ENCODE results near the gene NRF1.
"Not testable (repeated sequence)": the region's sequence is repeated elsewhere in the genome, so short reads cannot be mapped to it uniquely, and the experiment has no call there.

Gene NRF1

DNA sequence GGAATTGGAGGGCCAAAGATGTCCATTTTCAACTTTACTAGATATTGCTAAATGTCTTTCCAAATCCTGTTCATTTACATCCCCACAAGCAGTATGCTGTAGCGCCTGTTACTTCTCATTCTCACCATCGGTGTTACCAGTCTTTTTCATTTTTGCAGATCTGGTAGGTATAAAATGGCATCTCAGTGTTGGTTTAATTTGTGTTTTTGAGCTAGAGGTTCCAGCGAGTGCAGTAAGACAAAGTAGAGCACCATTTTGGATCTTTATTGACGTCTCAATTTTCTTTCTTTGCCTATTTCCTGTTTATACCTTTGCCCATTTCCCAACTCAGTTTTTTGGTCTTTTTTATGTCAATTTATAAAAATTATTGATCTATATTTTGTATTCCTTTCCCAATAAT lies 55.6 kb downstream of the NRF1 start:
- no peak overlapping the region for H3K27ac ChIP-seq
- TF ChIP-seq, protein P1, sequence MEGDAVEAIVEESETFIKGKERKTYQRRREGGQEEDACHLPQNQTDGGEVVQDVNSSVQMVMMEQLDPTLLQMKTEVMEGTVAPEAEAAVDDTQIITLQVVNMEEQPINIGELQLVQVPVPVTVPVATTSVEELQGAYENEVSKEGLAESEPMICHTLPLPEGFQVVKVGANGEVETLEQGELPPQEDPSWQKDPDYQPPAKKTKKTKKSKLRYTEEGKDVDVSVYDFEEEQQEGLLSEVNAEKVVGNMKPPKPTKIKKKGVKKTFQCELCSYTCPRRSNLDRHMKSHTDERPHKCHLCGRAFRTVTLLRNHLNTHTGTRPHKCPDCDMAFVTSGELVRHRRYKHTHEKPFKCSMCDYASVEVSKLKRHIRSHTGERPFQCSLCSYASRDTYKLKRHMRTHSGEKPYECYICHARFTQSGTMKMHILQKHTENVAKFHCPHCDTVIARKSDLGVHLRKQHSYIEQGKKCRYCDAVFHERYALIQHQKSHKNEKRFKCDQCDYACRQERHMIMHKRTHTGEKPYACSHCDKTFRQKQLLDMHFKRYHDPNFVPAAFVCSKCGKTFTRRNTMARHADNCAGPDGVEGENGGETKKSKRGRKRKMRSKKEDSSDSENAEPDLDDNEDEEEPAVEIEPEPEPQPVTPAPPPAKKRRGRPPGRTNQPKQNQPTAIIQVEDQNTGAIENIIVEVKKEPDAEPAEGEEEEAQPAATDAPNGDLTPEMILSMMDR (conservative IDR thresholded peaks at IDR 0.05) = no peak

DNA sequence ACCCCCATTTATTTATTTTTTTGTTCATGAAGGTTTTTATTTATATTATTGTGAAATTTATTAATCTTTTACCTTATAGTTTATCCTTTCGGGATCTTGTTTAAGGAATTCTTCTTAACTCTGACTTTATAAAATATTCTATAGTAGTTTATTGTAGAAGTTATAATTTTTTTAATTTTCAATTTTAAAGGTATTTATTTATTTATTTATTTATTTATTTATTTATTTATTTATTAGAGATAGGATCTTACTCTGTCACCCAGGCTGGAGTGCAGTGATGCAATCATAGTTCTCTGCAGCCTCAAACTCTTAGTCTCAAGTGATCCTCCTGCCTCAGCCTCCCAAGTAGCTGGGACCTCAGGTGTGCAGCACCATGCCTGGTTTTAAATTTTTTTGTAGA lies 56.0 kb downstream of the NRF1 start:
- TF ChIP-seq, protein P1 (conservative IDR thresholded peaks at IDR 0.05) = no peak
- no peak overlapping the region for H3K27ac ChIP-seq

DNA sequence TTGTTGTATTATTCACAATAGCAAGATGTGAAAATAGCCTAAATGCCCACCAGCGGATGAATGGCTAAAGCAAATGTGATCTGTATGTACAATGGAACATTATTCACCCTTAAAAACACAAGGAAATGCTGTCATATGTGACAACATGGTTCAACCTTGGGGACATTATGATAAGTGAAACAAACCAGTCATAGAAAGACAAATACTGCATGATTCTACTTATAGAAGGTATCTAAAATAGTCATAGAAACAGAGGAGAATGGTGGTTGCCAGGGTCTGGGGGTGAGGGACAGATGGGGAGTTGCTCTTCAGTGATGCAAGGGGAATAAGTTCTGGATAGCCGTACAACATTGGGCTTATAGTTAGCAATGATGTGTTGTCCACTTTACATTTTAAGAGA lies 58.4 kb downstream of the NRF1 start:
- TF ChIP-seq, protein P1 (conservative IDR thresholded peaks at IDR 0.05) = no peak
- no peak overlapping the region for H3K27ac ChIP-seq

DNA sequence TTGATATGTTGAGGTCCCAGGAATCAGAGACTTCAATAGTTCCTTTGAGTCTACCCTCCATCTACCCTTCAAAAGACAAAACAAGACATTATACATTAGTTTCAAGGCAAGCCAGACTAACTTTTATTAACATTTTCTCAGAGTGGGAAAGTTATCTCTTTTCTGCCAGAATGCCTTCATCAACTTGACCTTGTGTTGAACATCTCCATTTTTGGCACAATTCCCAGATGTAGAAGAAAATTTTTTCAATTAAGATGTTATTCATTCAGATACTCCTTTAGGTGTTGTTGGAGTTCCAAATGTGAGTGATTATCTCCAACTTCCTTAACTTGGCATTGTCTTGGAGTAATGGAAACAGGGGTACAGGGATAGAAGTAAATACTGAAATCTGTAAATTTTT lies 59.1 kb downstream of the NRF1 start:
- no peak overlapping the region for H3K27ac ChIP-seq
- TF ChIP-seq, protein P1 (conservative IDR thresholded peaks at IDR 0.05) = no peak

DNA sequence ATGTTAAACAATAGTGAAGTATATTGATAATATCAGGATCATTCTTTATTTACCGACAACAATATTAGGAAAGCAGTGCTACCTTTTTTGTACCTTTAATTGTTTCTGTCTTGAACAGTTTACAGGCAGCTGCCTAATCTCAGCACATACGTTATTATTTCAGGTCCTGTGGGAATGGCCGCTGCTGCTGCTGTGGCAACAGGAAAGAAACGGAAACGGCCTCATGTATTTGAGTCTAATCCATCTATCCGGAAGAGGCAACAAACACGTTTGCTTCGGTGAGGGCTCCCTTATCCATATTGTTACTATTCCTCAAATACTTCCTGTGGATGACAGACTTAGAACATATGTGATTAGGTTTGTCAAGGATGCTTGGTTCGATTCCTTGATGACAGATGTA lies 59.7 kb downstream of the NRF1 start:
- TF ChIP-seq, protein P1 (conservative IDR thresholded peaks at IDR 0.05) = no peak

DNA sequence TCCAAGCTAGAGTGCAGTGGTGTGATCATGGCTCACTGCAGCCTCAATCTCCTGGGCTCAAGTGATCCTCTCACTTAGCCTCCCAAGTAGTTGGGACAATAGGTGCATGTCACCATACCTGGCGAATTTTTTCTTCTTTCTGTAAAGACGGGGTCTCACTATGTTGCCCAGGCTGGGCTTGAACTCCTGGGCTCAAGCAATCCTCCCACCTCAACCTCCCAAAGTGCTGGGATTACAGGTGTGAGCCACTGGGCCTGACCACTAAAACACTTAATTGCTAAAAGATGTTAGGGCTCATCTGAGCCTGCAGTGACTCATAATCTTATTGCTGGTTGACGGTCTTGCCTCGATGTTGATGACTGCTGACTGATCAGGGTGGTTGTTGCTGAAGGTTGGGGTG lies 63.0 kb downstream of the NRF1 start:
- not testable (repeated sequence) for H3K27ac ChIP-seq

More for the DNA sequence above, 59.7 kb downstream of the NRF1 start:
- no peak overlapping the region for H3K27ac ChIP-seq

DNA sequence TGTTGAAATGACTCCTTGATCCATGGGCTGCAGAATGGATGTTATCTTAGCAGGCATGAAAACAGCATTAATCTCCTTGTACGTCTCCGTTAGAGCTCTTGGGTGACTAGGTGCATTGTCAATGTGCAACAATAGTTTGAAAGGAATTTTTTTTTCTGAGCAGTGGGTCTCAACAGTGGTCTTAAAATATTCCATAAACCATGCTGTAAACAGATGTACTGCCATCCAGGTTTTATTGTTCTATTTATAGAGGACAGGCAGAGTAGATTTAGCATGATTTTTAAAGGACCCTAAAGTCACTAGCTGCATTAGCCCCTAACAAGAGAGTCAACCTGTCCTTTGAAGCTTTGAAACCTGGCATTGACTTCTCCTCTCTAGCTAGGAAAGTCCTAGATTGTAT lies 64.0 kb downstream of the NRF1 start:
- TF ChIP-seq, protein P1 (conservative IDR thresholded peaks at IDR 0.05) = no peak

DNA sequence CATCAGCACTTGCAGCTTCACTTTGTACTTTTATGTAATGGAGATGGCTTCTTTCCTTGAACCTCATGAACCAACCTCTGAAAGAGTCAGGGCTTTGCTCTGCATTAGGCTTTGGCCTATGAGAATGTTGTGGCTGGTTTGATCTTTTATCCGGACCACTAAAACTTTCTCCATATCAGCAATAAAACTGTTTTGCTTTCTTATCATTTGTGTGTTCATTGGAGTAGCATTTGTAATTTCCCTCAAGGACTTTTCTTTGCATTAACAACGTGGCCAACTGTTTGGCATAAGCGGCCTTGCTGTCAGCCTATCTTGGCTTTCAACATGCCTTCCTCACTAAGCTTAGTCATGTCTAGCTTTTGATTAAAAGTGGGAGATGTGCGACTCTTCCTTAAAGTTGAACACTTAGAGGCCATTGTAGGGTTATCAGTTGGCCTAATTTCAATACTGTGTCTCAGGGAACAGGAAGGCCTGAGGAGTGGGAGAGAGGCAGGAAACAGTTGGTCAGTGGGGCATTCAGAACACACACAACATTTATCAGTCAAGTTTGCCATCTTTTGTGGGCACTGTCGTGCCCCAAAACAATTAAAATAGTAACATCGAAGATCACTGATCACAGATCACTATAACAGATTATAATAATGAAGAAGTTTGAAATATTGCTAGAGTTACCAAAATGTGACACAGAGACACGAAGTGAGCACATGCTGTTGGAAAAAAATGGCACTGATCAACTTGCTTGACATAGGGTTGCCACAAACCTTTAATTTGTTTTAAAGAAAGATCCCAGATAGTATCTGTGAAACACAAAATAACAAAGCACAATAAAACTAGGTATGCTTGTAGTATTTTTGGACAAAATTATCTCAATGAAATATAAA lies 64.7 kb downstream of the NRF1 start:
- no peak overlapping the region for H3K27ac ChIP-seq

More for the DNA sequence above, 64.0 kb downstream of the NRF1 start:
- H3K27ac ChIP-seq = no peak overlapping the region

More for the DNA sequence above, 64.7 kb downstream of the NRF1 start:
- TF ChIP-seq, protein P1 (conservative IDR thresholded peaks at IDR 0.05) = no peak

Measured in VCaP (cell line).